ENCODE measurements around the gene ZNF223. TPM values are rescaled to one million over a fixed set of nuclear protein-coding genes. Genes with fewer than 3 reads are reported as not detected.

Gene ZNF223
- total RNA-seq, 2 donors from 2014 or later = 2.6 to 4.6 TPM

DNA sequence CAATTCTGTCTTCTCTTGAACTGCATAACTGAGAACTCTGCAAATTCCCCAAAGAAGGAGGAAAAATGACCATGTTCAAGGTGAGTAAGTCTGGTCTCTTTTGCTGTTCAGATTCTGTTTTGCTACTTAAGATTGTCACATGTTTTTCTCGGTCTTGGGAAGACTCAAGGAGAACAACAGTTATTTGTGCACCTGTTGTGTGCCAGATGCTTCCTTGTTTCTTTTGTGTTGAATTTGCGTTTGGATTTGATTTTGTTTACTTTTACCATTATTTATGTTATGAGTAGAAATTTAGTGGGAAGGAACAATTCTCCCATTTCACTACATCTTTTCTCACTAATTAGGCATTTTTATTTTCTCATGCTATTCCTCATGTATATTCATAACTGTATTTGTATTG is 24.5 kb downstream of the ZNF223 start:
- Histone ChIP-seq H3K9me3 (no peaks in the 10 kb centered on the region), H3K4me3 (no peak overlapping the region), H3K4me1 (peaks cover 14% of the 10 kb centered on the region), H3K27ac (no peak overlapping the region), H3K27me3 (no peaks in the 10 kb centered on the region), H3K36me3 (replicated peaks in 1 of 2; ENCODE audit: insufficient read depth in 1 of 2, low read depth in 2 of 2) (no peaks in the 10 kb centered on the region)
- no peak for ATAC-seq
- intact Hi-C loops (cut with DNase I) = no loop called here
- DNase-seq = no peak
- 72% methylated on average over 2 of the region's 2 CpGs for WGBS, 2 donors
- TF ChIP-seq, protein P1, sequence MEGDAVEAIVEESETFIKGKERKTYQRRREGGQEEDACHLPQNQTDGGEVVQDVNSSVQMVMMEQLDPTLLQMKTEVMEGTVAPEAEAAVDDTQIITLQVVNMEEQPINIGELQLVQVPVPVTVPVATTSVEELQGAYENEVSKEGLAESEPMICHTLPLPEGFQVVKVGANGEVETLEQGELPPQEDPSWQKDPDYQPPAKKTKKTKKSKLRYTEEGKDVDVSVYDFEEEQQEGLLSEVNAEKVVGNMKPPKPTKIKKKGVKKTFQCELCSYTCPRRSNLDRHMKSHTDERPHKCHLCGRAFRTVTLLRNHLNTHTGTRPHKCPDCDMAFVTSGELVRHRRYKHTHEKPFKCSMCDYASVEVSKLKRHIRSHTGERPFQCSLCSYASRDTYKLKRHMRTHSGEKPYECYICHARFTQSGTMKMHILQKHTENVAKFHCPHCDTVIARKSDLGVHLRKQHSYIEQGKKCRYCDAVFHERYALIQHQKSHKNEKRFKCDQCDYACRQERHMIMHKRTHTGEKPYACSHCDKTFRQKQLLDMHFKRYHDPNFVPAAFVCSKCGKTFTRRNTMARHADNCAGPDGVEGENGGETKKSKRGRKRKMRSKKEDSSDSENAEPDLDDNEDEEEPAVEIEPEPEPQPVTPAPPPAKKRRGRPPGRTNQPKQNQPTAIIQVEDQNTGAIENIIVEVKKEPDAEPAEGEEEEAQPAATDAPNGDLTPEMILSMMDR (IDR thresholded peaks at IDR 0.05) = no peak
- no peak for TF ChIP-seq POLR2A (IDR thresholded peaks at IDR 0.05)

DNA sequence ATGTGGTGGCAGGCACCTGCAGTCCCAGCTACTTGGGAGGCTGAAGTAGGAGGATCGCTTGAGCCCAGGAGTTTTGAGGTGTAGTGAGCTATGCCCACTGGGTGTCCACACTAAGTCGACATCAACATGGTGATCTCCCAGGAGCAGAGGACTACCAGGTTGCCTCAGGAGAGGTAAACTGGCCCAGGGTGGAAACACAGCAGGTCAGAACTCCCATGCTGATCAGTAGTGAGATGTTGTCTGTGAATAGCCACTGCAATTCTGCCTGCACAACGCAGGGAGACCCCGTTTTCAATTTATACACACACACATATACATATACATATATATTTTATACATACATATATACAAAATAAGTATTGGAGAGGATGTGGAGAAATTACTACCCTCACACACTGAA is 40.3 kb downstream of the ZNF223 start:
- no peak for ATAC-seq
- 46 to 60% methylated on average over 4 of the region's 4 CpGs for WGBS, 2 donors

DNA sequence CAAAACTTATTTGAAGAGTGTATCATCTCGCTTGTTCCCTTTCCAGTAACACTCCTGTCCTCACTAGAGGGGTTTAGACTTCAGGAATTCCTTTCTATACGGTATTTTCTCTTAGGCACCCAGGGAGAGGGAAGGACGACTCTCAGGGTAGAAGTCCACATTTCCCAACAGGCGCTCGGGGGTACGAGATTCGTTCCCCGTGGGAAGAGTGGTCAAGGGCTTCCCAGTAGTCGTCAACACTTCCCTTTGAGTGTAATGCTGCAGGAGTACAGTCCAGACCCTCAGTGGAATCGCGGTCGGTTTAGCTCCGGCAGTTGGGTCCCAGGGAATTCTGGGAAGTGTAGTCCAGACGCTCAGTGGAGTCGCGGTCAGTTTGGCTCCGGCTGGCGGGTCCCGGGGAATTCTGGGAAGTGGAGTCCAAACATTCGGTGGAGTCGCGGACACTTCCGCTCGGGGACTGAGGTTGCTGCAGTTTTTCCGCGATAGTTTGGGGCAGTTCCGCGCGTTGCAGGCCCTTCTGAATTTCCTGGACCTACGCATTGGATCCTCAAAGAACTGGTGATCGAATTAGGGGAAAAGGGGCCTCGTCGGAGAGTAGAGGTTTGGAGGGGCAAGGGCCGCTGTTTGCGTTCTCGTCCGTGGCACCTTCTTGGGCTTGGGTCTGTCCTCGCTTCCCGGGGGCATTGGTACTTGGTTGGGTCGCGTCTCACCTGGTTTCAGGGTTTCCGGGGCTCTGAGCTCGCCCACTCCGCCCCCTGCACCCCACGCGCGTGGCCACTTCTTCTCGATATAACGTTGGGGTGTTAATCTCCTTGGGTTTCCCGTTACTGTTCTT is 42.3 kb downstream of the ZNF223 start, which contains the start of gene ZNF224:
Gene ZNF224, plus strand, starts transcription at position 431 of the 835 bp plus-strand sequence. CDS start 3,513 bp downstream, outside the sequence.
- peak within 1 kb of the TSS in 3 of 4 donors; percentile 53 to 77 (median 68) for H3K27ac ChIP-seq

More for the DNA sequence above, 40.3 kb downstream of the ZNF223 start:
- Histone ChIP-seq H3K4me1 (peaks cover 8% of the 10 kb centered on the region), H3K9me3 (no peaks in the 10 kb centered on the region), H3K27me3 (no peaks in the 10 kb centered on the region), H3K4me3 (no peak overlapping the region), H3K36me3 (replicated peaks in 1 of 2; ENCODE audit: insufficient read depth in 1 of 2, low read depth in 2 of 2) (no peaks in the 10 kb centered on the region), H3K27ac (no peak overlapping the region)
- intact Hi-C loops (cut with DNase I) = no loop called here
- TF ChIP-seq POLR2A (IDR thresholded peaks at IDR 0.05) = no peak
- TF ChIP-seq, protein P1 (IDR thresholded peaks at IDR 0.05) = no peak
- no peak for DNase-seq

DNA sequence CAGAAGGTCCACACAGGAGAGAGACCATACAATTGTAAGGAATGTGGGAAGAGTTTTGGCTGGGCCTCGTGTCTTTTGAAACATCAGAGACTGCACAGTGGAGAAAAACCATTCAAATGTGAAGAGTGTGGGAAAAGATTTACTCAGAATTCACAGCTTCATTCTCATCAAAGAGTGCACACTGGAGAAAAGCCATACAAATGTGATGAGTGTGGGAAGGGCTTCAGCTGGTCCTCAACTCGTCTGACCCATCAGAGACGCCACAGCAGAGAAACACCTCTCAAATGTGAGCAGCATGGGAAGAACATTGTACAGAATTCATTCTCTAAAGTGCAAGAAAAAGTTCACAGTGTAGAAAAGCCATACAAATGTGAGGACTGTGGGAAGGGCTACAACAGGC is 55.9 kb downstream of the ZNF223 start:
- TF ChIP-seq POLR2A (IDR thresholded peaks at IDR 0.05) = no peak
- TF ChIP-seq, protein P1 (IDR thresholded peaks at IDR 0.05) = no peak
- no peak for DNase-seq
- Histone ChIP-seq H3K9me3 (peaks cover 0 to 58% (median 0%) of the 10 kb centered on the region in 3 donors), H3K4me1 (peaks cover 12% of the 10 kb centered on the region), H3K27me3 (no peaks in the 10 kb centered on the region), H3K36me3 (replicated peaks in 1 of 2; ENCODE audit: insufficient read depth in 1 of 2, low read depth in 2 of 2) (peaks cover 11 to 12% of the 10 kb centered on the region in 2 donors), H3K27ac (no peak overlapping the region), H3K4me3 (no peak overlapping the region)
- ATAC-seq = no peak
- WGBS, 2 donors = 88 to 94% methylated on average over 3 of the region's 3 CpGs
- intact Hi-C loops (cut with DNase I) = no loop called here

More for the DNA sequence above, 42.3 kb downstream of the ZNF223 start, which contains the start of gene ZNF224:
- Histone ChIP-seq H3K4me1 (peaks cover 8% of the 10 kb centered on the region), H3K36me3 (replicated peaks in 1 of 2; ENCODE audit: insufficient read depth in 1 of 2, low read depth in 2 of 2) (peaks cover 0 to 5% of the 10 kb centered on the region in 2 donors), H3K9me3 (peaks cover 0 to 4% (median 0%) of the 10 kb centered on the region in 3 donors), H3K4me3 (peak within 1 kb of the TSS; percentile 69 to 91), H3K27me3 (no peaks in the 10 kb centered on the region)
- ATAC-seq (peak; percentile 99), DNase-seq (peak; percentile 89 to 95 (median 92))
- intact Hi-C loops (cut with DNase I) = no loop called here
- TF ChIP-seq, protein P1 (IDR thresholded peaks at IDR 0.05) = no peak
- peak in 2 of 3 donors; percentile 53 to 63 for TF ChIP-seq POLR2A (IDR thresholded peaks at IDR 0.05)
- WGBS, 2 donors = 0 to 1% methylated on average over 15 to 50 of the region's 50 CpGs

All from body of pancreas (tissue), 4 donors.